ENCODE data around the gene SDK1. TPM values are rescaled to one million over a fixed set of nuclear protein-coding genes. Genes with fewer than 3 reads are reported as not detected.

SDK1 gene
- total RNA-seq, 1 donor from 2014 or later, result 16.7 TPM

GRCh38 chr7:3537210-3537875 lies 236.3 kb downstream of the SDK1 start:
- DNase-seq (ENCODE audit: extremely low spot score in 2 of 2), result no peak
- no peak overlapping the region for H3K27ac ChIP-seq
- H3K9me3 ChIP-seq, result no peaks in the 10 kb centered on the region
- no peaks in the 10 kb centered on the region for H3K27me3 ChIP-seq
- H3K36me3 ChIP-seq, result no peaks in the 10 kb centered on the region
- no peak overlapping the region for H3K4me3 ChIP-seq
- TF ChIP-seq POLR2A (IDR thresholded peaks at IDR 0.05), result no peak
- TF ChIP-seq POLR2AphosphoS5 (IDR thresholded peaks at IDR 0.05; ENCODE audit: insufficient read depth in 1 of 2, low read depth in 1 of 2), result no peak
- TF ChIP-seq CTCF (IDR thresholded peaks at IDR 0.05), result no peak
- intact Hi-C loops (cut with DNase I), result no loop called here
- H3K4me1 ChIP-seq, result no peaks in the 10 kb centered on the region

- Histone ChIP-seq H3K36me3 (no peaks in the 10 kb centered on the region), H3K9me3 (no peaks in the 10 kb centered on the region), H3K4me1 (no peaks in the 10 kb centered on the region), H3K4me3 (no peak overlapping the region), H3K27ac (no peak overlapping the region), H3K27me3 (no peaks in the 10 kb centered on the region)
- TF ChIP-seq POLR2AphosphoS5 (IDR thresholded peaks at IDR 0.05; ENCODE audit: insufficient read depth in 1 of 2, low read depth in 1 of 2), result no peak
- TF ChIP-seq POLR2A (IDR thresholded peaks at IDR 0.05), result no peak
- TF ChIP-seq CTCF (IDR thresholded peaks at IDR 0.05), result no peak
- no peak for DNase-seq (ENCODE audit: extremely low spot score in 2 of 2)
- intact Hi-C loops (cut with DNase I), result no loop called here
Observed at GRCh38 chr7:3538041-3538440, 237.0 kb downstream of the SDK1 start.

GRCh38 chr7:3540456-3541220 lies 239.6 kb downstream of the SDK1 start:
- Histone ChIP-seq H3K36me3 (no peaks in the 10 kb centered on the region), H3K9me3 (no peaks in the 10 kb centered on the region), H3K27me3 (no peaks in the 10 kb centered on the region), H3K4me1 (no peaks in the 10 kb centered on the region), H3K27ac (no peak overlapping the region), H3K4me3 (no peak overlapping the region)
- intact Hi-C loops (cut with DNase I), result no loop called here
- no peak for TF ChIP-seq POLR2AphosphoS5 (IDR thresholded peaks at IDR 0.05; ENCODE audit: insufficient read depth in 1 of 2, low read depth in 1 of 2)
- no peak for TF ChIP-seq CTCF (IDR thresholded peaks at IDR 0.05)
- no peak for TF ChIP-seq POLR2A (IDR thresholded peaks at IDR 0.05)
- no peak for DNase-seq (ENCODE audit: extremely low spot score in 2 of 2)

- no peak overlapping the region for H3K4me3 ChIP-seq
- H3K4me1 ChIP-seq, result no peaks in the 10 kb centered on the region
- no peak overlapping the region for H3K27ac ChIP-seq
- intact Hi-C loops (cut with DNase I), result no loop called here
- H3K36me3 ChIP-seq, result no peaks in the 10 kb centered on the region
- H3K9me3 ChIP-seq, result no peaks in the 10 kb centered on the region
- H3K27me3 ChIP-seq, result no peaks in the 10 kb centered on the region
- TF ChIP-seq POLR2A (IDR thresholded peaks at IDR 0.05), result no peak
- no peak for TF ChIP-seq POLR2AphosphoS5 (IDR thresholded peaks at IDR 0.05; ENCODE audit: insufficient read depth in 1 of 2, low read depth in 1 of 2)
- no peak for TF ChIP-seq CTCF (IDR thresholded peaks at IDR 0.05)
- no peak for DNase-seq (ENCODE audit: extremely low spot score in 2 of 2)
Observed at GRCh38 chr7:3544202-3544601, 243.2 kb downstream of the SDK1 start.

GRCh38 chr7:3548815-3549214 lies 247.8 kb downstream of the SDK1 start:
- no peaks in the 10 kb centered on the region for H3K4me1 ChIP-seq
- no peak overlapping the region for H3K27ac ChIP-seq
- intact Hi-C loops (cut with DNase I), result no loop called here
- DNase-seq (ENCODE audit: extremely low spot score in 2 of 2), result no peak
- no peaks in the 10 kb centered on the region for H3K36me3 ChIP-seq
- H3K27me3 ChIP-seq, result no peaks in the 10 kb centered on the region
- no peak for TF ChIP-seq POLR2AphosphoS5 (IDR thresholded peaks at IDR 0.05; ENCODE audit: insufficient read depth in 1 of 2, low read depth in 1 of 2)
- H3K9me3 ChIP-seq, result no peaks in the 10 kb centered on the region
- H3K4me3 ChIP-seq, result no peak overlapping the region

Data from vagina (tissue), 2 donors.